GF-D8 (cell line): ENCODE measurements around the gene CLEC16A.

Experiments used
- DNase-seq: peaks from one replicate; lab custom pipeline; 2025; lab: John Stamatoyannopoulos, UW

CLEC16A gene

GRCh38 chr16:11160676-11161115 is 216.3 kb downstream of the CLEC16A start:
- DNase-seq: no peak

DNA sequence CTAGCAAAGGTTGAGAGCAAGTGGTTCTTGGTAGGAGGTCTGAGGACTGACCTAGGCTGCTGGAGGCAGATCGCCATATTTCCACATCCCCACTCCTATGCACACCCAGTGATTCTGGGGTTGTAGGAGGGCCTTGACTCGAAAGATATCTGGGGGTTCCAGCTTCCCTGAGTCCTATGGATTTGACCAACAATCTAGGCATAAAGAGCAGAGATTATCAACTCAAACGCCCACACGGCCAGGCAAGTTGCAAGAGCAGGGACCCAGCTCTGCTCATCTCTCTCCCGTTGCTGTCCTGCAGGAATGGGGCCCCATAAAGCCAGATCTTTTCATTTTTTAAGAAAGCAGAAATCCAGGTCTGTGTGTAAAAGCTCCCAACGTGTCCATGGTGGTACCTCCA is 217.1 kb downstream of the CLEC16A start:
- no peak for DNase-seq

DNA sequence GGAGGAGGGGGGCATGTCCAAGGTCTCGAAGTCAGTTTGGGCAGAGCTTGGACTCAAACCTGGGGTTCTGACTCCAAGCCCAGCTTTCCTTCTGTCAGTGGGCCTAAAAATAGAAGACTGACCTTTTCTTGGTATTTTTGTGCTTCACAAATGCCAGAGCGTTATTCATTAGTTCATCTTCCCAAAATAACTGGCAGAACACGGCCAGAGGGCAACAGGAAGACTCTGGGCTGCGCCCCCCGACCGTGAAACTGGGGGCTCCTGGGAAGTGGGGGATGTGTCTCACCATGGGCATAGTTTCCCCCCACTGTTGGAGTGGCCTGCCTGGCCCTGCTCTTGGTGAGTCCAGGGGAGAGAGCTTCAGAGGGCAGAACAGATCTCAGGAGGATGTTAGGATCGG is 217.6 kb downstream of the CLEC16A start:
- DNase-seq: no peak

DNA sequence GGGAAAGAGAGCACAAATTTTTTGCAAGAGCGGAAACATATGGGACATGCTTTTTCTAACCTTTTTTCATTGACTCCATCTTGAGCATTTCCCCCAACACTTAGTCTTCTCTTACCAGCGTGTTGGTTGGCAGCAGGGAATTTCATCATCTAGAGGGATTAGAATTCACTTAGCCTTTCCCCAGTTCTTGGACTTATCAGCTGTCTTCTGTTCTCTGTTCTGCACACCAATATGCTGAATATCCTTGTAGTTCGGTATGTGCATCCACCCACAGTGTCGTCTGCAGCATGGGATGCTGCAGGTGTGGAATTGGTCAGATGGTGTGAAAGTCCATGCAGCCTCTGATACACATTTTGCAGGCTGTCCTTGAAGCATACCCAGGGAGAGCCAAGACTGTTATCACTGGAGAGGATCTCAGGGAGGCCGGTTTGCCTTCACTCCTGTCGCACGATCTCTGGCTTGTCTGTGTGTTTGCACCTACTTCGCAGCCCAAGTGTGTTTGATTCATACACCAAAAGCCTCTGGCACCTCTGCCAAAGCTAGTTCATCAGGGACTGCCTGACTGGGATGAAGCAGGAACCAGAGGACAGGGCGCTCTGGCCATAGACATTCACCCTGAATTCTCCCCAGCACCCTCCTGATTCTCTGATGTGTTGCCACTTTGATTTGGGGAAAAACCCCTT is 218.4 kb downstream of the CLEC16A start:
- no peak for DNase-seq

GRCh38 chr16:11163761-11164261 is 219.4 kb downstream of the CLEC16A start:
- DNase-seq: no peak

GRCh38 chr16:11164482-11165270 is 220.3 kb downstream of the CLEC16A start:
- DNase-seq: no peak

DNA sequence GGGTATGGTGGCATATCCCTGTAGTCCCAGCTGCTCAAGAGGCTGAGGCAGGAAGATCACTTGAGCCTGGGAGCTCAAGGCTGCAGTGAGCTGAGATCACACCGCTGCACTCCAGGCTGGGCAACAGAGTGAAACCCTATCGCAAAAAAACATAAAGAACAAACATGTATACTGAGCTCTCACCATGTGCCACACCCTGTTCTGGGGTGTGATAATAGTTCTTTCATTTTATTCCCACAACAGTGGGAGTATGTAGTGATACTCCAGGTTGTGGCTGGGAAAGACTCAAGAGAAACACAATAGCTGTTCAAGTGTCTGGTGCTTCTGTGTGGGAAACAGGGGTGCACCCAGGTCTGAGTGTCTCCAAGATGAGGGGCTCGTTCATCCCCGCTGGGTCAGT is 221.0 kb downstream of the CLEC16A start:
- DNase-seq: no peak

- no peak for DNase-seq
Measured at GRCh38 chr16:11165894-11166665, 221.7 kb downstream of the CLEC16A start.

DNA sequence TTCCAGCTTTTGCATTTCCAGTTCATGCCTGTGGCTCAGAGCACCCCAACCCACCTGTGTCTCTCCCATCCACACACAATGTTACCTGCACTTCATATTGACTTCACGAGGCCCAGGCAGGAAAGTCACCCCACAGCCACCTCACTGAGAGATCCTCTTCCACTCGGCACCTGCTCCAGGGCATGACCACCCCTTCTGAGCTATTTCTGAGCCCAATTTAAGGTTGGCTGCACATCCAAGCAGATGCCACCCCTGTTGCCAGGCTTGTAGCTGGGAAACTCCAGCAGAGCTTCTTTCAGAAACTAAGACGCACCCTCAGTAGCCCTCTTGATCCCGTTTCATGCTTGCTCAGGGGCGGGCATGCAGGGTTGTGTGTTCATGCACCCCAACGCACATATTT is 223.2 kb downstream of the CLEC16A start:
- no peak for DNase-seq

GRCh38 chr16:11168386-11169051 is 224.2 kb downstream of the CLEC16A start:
- DNase-seq: no peak

DNA sequence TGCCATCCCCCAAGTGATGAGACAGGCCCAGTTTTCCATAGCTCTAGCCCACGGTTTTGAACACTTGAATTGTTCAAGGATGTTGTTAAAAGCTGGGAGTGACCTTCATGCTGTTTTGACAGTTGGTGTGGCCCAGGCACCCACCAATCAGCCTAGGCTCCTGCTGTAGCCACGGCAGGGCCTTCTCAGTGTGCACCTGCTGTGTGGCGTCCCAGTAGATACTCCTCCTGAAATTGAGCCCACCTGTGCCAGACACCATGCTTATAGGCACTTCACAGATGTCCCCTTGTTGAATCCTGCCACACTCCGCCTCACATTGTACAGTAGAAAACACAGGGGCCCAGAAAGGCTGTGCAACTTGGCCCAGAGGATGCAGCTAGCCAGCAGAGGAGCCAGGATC is 225.3 kb downstream of the CLEC16A start:
- no peak for DNase-seq

GRCh38 chr16:11170201-11170600 is 225.8 kb downstream of the CLEC16A start:
- DNase-seq: no peak

GRCh38 chr16:11170696-11171447 is 226.5 kb downstream of the CLEC16A start:
- no peak for DNase-seq

DNA sequence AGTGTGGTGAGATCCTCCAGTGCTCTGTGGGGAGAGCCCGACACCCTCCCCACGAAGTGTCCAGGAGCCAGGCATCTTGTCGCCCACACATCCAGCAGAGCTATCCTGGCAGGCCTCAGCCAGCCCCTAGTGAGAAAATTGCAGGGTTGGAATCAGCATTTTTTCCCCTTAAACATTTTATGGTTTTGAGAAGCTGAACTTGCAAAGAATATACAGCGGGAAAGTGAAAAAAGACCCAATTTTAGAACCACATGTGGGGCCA is 227.0 kb downstream of the CLEC16A start:
- no peak for DNase-seq

DNA sequence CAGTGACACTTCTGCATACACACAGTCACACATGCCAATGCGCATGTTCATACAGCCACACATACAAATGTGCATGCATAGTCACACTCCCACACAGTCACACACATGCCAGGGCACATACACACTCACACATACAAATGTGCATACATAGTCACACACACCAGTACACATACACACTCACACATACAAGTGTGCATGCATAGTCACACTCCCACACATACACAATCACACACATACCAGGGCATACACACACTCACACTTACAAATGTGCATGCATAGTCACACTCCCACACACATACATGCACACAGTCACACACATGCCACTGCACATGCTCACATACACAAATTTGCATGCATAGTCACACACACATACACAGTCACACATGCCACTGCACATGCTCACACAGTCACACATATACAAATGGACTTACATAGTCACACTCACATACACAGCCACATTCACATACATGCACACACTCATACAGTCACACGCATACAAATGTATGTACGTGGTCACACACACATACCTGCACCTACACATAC is 227.5 kb downstream of the CLEC16A start:
- no peak for DNase-seq

- DNase-seq: no peak
Measured at GRCh38 chr16:11173426-11173825, 229.1 kb downstream of the CLEC16A start.

GRCh38 chr16:11174141-11174540 is 229.8 kb downstream of the CLEC16A start:
- no peak for DNase-seq

GRCh38 chr16:11175106-11175786 is 230.9 kb downstream of the CLEC16A start:
- no peak for DNase-seq

GRCh38 chr16:11175787-11176341 is 231.5 kb downstream of the CLEC16A start:
- DNase-seq: no peak

DNA sequence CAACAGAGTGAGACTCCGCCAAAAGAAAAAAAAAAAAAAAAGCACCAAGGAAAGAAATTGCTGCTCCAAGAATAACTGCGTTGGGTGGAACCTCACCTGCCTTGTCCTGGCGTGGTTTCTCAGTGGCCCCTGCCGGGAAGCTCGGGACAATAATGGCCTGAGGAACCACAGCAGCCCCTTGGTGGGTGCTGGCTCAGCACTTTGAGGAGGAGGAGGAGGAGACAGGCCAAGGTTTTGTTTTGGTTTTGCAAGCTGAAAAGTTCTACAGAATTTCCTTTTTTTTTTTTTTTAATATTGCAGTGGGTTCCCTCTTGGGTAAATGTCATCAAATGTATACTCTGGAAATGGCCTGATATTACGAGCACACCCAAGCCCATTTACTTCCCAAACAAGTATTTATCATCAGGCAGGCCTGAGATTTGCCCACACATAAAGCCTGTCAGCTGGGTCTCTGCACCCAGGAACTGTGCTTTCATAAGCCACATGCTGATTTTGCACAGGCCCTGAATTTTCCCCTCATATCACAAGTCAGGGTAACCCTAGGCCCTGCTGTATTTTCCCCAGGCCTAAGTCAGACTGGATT is 233.3 kb downstream of the CLEC16A start:
- DNase-seq: no peak
